PC-3 (cell line): ENCODE measurements around the gene PDZRN3. TPM values are rescaled to one million over a fixed set of nuclear protein-coding genes. Genes with fewer than 3 reads are reported as not detected.

Source experiments
- ATAC-seq: fragments of 200-7000 bp; cut with Tn5 transposase; 2 replicates; pipeline ENCODE4 v1.9.1; 2020; ENCODE audit warnings: mild to moderate bottlenecking, moderate library complexity
- BruUV-seq: library from RNA; stranded (reverse); fragments of 400-500 nt; replicated peaks from 2 replicates; lab custom pipeline; 2021; lab: Mats Ljungman, UMichigan
- CTCF ChIA-PET: fragments of 300-600 bp; sonication (Branson Sonifier 250); formaldehyde crosslinking; loops from one replicate; lab custom pipeline; 2022; ENCODE audit warnings: antibody characterized with exemption; lab: Charles Lee
- POLR2A ChIA-PET: fragments of 300-600 bp; sonication (Branson Sonifier 250); formaldehyde crosslinking; loops from one replicate; lab custom pipeline; 2022; ENCODE audit warnings: antibody characterized with exemption; ENCODE audit not compliant: unreplicated experiment; lab: Charles Lee
- DNase-seq: peaks from one replicate; pipeline ENCODE4 v3.0.0-alpha.2; 2015
- H2AFZ ChIP-seq: fragments of 300-600 bp; sonication (generic); 2 replicates; pipeline ENCODE4 v1.6.0; 2016; ENCODE audit warnings: antibody characterized with exemption, low read length
- H3F3A ChIP-seq: fragments of 300-600 bp; sonication (generic); one replicate; pipeline ENCODE4 v1.6.0; 2017; ENCODE audit warnings: antibody characterized with exemption, low read length, control low read depth, mild to moderate bottlenecking; ENCODE audit not compliant: unreplicated experiment
- H3K27ac ChIP-seq: fragments of 300-600 bp; sonication (generic); 2 replicates; pipeline ENCODE4 v1.5.1; 2016; ENCODE audit warnings: mild to moderate bottlenecking, low read length
- H3K27me3 ChIP-seq: fragments of 300-600 bp; sonication (generic); 2 replicates; pipeline ENCODE4 v1.6.1; 2016; ENCODE audit warnings: low read length, mixed read lengths
- H3K36me3 ChIP-seq: fragments of 300-600 bp; sonication (generic); 2 replicates; pipeline ENCODE4 v1.6.1; 2016; ENCODE audit warnings: low read depth, mixed run types, low read length, mixed read lengths
- H3K4me1 ChIP-seq: fragments of 300-600 bp; sonication (generic); 2 replicates; pipeline ENCODE4 v1.5.1; 2016; ENCODE audit warnings: low read length; ENCODE audit not compliant: insufficient read depth
- H3K4me2 ChIP-seq: fragments of 300-600 bp; sonication (generic); 2 replicates; pipeline ENCODE4 v1.6.0; 2016; ENCODE audit warnings: low read length
- H3K4me3 ChIP-seq: fragments of 300-600 bp; sonication (generic); 2 replicates; pipeline ENCODE4 v1.5.1; 2016; ENCODE audit warnings: mild to moderate bottlenecking, low read length, mixed read lengths
- H3K79me2 ChIP-seq: fragments of 300-600 bp; sonication (generic); 2 replicates; pipeline ENCODE4 v1.6.1; 2017; ENCODE audit warnings: low read length, mixed read lengths
- H3K9ac ChIP-seq: fragments of 300-600 bp; sonication (generic); 2 replicates; pipeline ENCODE4 v1.6.0; 2016; ENCODE audit warnings: mild to moderate bottlenecking, low read length
- H3K9me2 ChIP-seq: fragments of 300-600 bp; sonication (generic); replicated peaks from 2 replicates; pipeline ENCODE4 v1.6.1; 2016; ENCODE audit warnings: mixed run types, low read length, mixed read lengths
- H3K9me3 ChIP-seq: fragments of 300-600 bp; sonication (generic); 2 replicates; pipeline ENCODE4 v1.6.1; 2016; ENCODE audit warnings: low read length, mixed read lengths
- H4K20me1 ChIP-seq: fragments of 300-600 bp; sonication (generic); 2 replicates; pipeline ENCODE4 v1.6.1; 2016; ENCODE audit warnings: low read length, mixed read lengths
- CTCF ChIP-seq: fragments of 300-600 bp; sonication (generic); conservative IDR thresholded peaks from 2 replicates; pipeline ENCODE4 v1.5.1; 2017; ENCODE audit warnings: antibody characterized with exemption, low read depth, mild to moderate bottlenecking, low read length
- EZH2 ChIP-seq: fragments of 300-600 bp; sonication (generic); IDR thresholded peaks from one replicate; pipeline ENCODE4 v1.6.1; 2017; ENCODE audit warnings: antibody characterized with exemption, mild to moderate bottlenecking, low read length; ENCODE audit not compliant: unreplicated experiment
- EZH2phosphoT487 ChIP-seq: fragments of 300-600 bp; sonication (generic); IDR thresholded peaks from 2 replicates; pipeline ENCODE4 v1.6.1; 2018; ENCODE audit warnings: mild to moderate bottlenecking, antibody characterized with exemption, low read length, borderline replicate concordance
- intact Hi-C: fragments of 100-400 bp; cut with micrococcal nuclease; formaldehyde crosslinking; loops from 2 replicates; pipeline ENCODE4 v1.9.0; 2023
- total RNA-seq: library from RNA; depleted of rRNA; stranded (reverse); fragments of >200 nt; gene quantifications from 2 replicates; pipeline ENCODE4 v1.2.3, GENCODE V29; 2014

Gene PDZRN3
- total RNA-seq, 1 experiment from 2014 or later: not detected

GRCh38 chr3:73380735-73381532 lies 243.8 kb downstream of the PDZRN3 start:
- Histone ChIP-seq H3K4me2 (no peak overlapping the region), H3K9me2 (no peaks in the 10 kb centered on the region), H3K4me3 (no peak overlapping the region), H3K9ac (no peak overlapping the region), H3K27me3 (no peaks in the 10 kb centered on the region), H2AFZ (no peak overlapping the region), H3K4me1 (no peaks in the 10 kb centered on the region), H3K79me2 (no peaks in the 10 kb centered on the region), H3K36me3 (no peaks in the 10 kb centered on the region), H4K20me1 (no peaks in the 10 kb centered on the region), H3K27ac (no peak overlapping the region), H3F3A (no peaks in the 10 kb centered on the region), H3K9me3 (0 out of 2 replicates have a peak, but pooled peaks cover 5% of the 10 kb centered on the region)
- ChIA-PET POLR2A (no interaction called here), CTCF (no interaction called here)
- ATAC-seq (no peak), DNase-seq (no peak)
- TF ChIP-seq CTCF (no peak), EZH2 (no peak), EZH2phosphoT487 (no peak)
- intact Hi-C loops: no loop called here
- no TSS peak for BruUV-seq

GRCh38 chr3:73379465-73379864 lies 245.3 kb downstream of the PDZRN3 start:
- Histone ChIP-seq H2AFZ (no peak overlapping the region), H3K27ac (no peak overlapping the region)
- intact Hi-C loops: no loop called here

More at GRCh38 chr3:73379465-73379864, 245.3 kb downstream of the PDZRN3 start:
- no peak overlapping the region for H3K4me3 ChIP-seq
- no peaks in the 10 kb centered on the region for H3K9me2 ChIP-seq
- H3K4me2 ChIP-seq: no peak overlapping the region
- no peak overlapping the region for H3K9ac ChIP-seq
- no peak for ATAC-seq
- no peaks in the 10 kb centered on the region for H3K9me3 ChIP-seq
- H3K79me2 ChIP-seq: no peaks in the 10 kb centered on the region
- no TSS peak for BruUV-seq
- H3K4me1 ChIP-seq: no peaks in the 10 kb centered on the region
- no peak for TF ChIP-seq EZH2
- no peak for TF ChIP-seq EZH2phosphoT487
- no peak for TF ChIP-seq CTCF
- H3K27me3 ChIP-seq: no peaks in the 10 kb centered on the region
- no peaks in the 10 kb centered on the region for H3K36me3 ChIP-seq
- ChIA-PET CTCF (no interaction called here), POLR2A (no interaction called here)
- no peak for DNase-seq
- no peaks in the 10 kb centered on the region for H3F3A ChIP-seq
- H4K20me1 ChIP-seq: no peaks in the 10 kb centered on the region
